Thyroid gland (tissue), 4 donors: Measurements from ENCODE around the gene LGR6. TPM values are rescaled to one million over a fixed set of nuclear protein-coding genes. Genes with fewer than 3 reads are reported as not detected.

Source experiments
- DNase-seq, 2 donors: peaks; one replicate each; pipeline ENCODE4 v3.0.0-alpha.2; 2019
- H3K27ac ChIP-seq, 3 donors: fragments of 200-600 bp; sonication (generic); 1 replicate in 2 of 3; 2 replicates in 1 of 3; pipeline ENCODE4 v1.5.1; 2016 to 2019; ENCODE audit warnings: mild to moderate bottlenecking in 1 of 3, moderate library complexity in 1 of 3
- H3K27me3 ChIP-seq: fragments of 200-600 bp; sonication (generic); one replicate; pipeline ENCODE4 v1.5.1; 2019
- H3K36me3 ChIP-seq, 2 donors: fragments of 200-600 bp; sonication (generic); one replicate each; pipeline ENCODE4 v1.5.1; 2016 to 2019
- H3K4me1 ChIP-seq, 2 donors: fragments of 200-600 bp; sonication (generic); one replicate each; pipeline ENCODE4 v1.5.1; 2017 to 2019
- H3K4me3 ChIP-seq, 3 donors: fragments of 200-600 bp; sonication (generic); replicated peaks in 1 of 3; 1 replicate in 2 of 3; 2 replicates in 1 of 3; pipeline ENCODE4 v1.5.1; 2016; ENCODE audit warnings: mild to moderate bottlenecking in 1 of 3
- H3K9me3 ChIP-seq: fragments of 200-600 bp; sonication (generic); one replicate; pipeline ENCODE4 v1.5.1; 2017
- CTCF ChIP-seq, 6 experiments: fragments of 200-600 bp in 3 of 6; fragments of 450-650 bp in 3 of 6; sonication (generic) in 3 of 6; IDR thresholded peaks; one replicate each; pipeline ENCODE4 v1.5.1; 2016 to 2019; ENCODE audit warnings: antibody characterized with exemption in 6 of 6, mild to moderate bottlenecking in 2 of 6, inconsistent platforms in 1 of 6, moderate library complexity in 1 of 6
- POLR2A ChIP-seq, 2 donors: fragments of 450-650 bp; IDR thresholded peaks; one replicate each; pipeline ENCODE4 v1.6.1; 2017; ENCODE audit warnings: antibody characterized with exemption in 2 of 2, mild to moderate bottlenecking in 2 of 2, moderate library complexity in 1 of 2
- WGBS, 2 donors: methylation state at CpG; one replicate each; pipeline ENCODE4 v1.1.5; 2017; 5-methylcytosine and 5-hydroxymethylcytosine counted together
- intact Hi-C: fragments of 100-400 bp; cut with DNase I; formaldehyde crosslinking; loops from one replicate; pipeline ENCODE4 v1.15.1; 2023
- total RNA-seq, 4 donors: library from RNA; depleted of rRNA; stranded (reverse); fragments of >200 nt; gene quantifications; one replicate each; pipeline ENCODE4 v1.2.3, GENCODE V29; 2016

LGR6 gene
- total RNA-seq, 4 donors from 2014 or later, result 2.8 to 7.0 (median 4.5) TPM

- no peak overlapping the region for H3K27ac ChIP-seq
- intact Hi-C loops, result no loop called here
- H3K4me3 ChIP-seq, result no peak overlapping the region
- no peaks in the 10 kb centered on the region for H3K36me3 ChIP-seq
- DNase-seq, result peak in 1 of 2 donors; percentile 15
- no peaks in the 10 kb centered on the region for H3K9me3 ChIP-seq
- TF ChIP-seq CTCF (IDR thresholded peaks at IDR 0.05) (no peak), POLR2A (IDR thresholded peaks at IDR 0.05) (no peak)
- no peaks in the 10 kb centered on the region for H3K27me3 ChIP-seq
- 86 to 91% methylated on average over 14 to 16 of the region's 16 CpGs for WGBS, 2 donors
- H3K4me1 ChIP-seq, result peaks cover 6 to 10% of the 10 kb centered on the region in 2 donors
These were observed 33.8 kb upstream of the LGR6 start for GRCh38 chr1:202159534-202160371.

GRCh38 chr1:202160377-202160940, 33.1 kb upstream of the LGR6 start, which contains the start of gene PTPN7:
Gene PTPN7 (minus strand): TSS chr1:202160602. CDS start chr1:202159402, 1,200 bp downstream.
- Histone ChIP-seq H3K9me3 (no peaks in the 10 kb centered on the region), H3K4me3 (no peak within 1 kb of the TSS), H3K4me1 (peaks cover 1 to 3% of the 10 kb centered on the region in 2 donors), H3K36me3 (no peaks in the 10 kb centered on the region), H3K27me3 (no peaks in the 10 kb centered on the region), H3K27ac (no peak within 1 kb of the TSS)
- intact Hi-C loops, result no loop called here
- TF ChIP-seq POLR2A (IDR thresholded peaks at IDR 0.05) (no peak), CTCF (IDR thresholded peaks at IDR 0.05) (no peak)
- no peak for DNase-seq
- 85 to 87% methylated on average over 16 to 17 of the region's 17 CpGs for WGBS, 2 donors

- 86 to 88% methylated on average over 20 to 22 of the region's 22 CpGs for WGBS, 2 donors
- DNase-seq, result no peak
- H3K9me3 ChIP-seq, result no peaks in the 10 kb centered on the region
- intact Hi-C loops, result no loop called here
- H3K4me3 ChIP-seq, result no peak overlapping the region
- TF ChIP-seq POLR2A (IDR thresholded peaks at IDR 0.05) (no peak), CTCF (IDR thresholded peaks at IDR 0.05) (no peak)
- no peaks in the 10 kb centered on the region for H3K4me1 ChIP-seq
- H3K36me3 ChIP-seq, result no peaks in the 10 kb centered on the region
- H3K27ac ChIP-seq, result no peak overlapping the region
- H3K27me3 ChIP-seq, result no peaks in the 10 kb centered on the region
These were observed 32.2 kb upstream of the LGR6 start for GRCh38 chr1:202161151-202162046.

- no peaks in the 10 kb centered on the region for H3K9me3 ChIP-seq
- H3K4me3 ChIP-seq, result no peak overlapping the region
- H3K4me1 ChIP-seq, result no peaks in the 10 kb centered on the region
- WGBS, 2 donors, result 61 to 89% methylated on average over 3 of the region's 4 CpGs
- DNase-seq, result no peak
- intact Hi-C loops, result no loop called here
- no peak for TF ChIP-seq CTCF (IDR thresholded peaks at IDR 0.05)
- TF ChIP-seq POLR2A (IDR thresholded peaks at IDR 0.05), result no peak
- H3K27ac ChIP-seq, result no peak overlapping the region
- no peaks in the 10 kb centered on the region for H3K36me3 ChIP-seq
- no peaks in the 10 kb centered on the region for H3K27me3 ChIP-seq
These were observed 31.6 kb upstream of the LGR6 start for GRCh38 chr1:202162047-202162417.
